ENCODE results near the gene FEM1C.
"Not testable (repeated sequence)": the region's sequence is repeated elsewhere in the genome, so short reads cannot be mapped to it uniquely, and the experiment has no call there.

The FEM1C gene

GRCh38 chr5:115522832-115523403 lies 21.7 kb downstream of the FEM1C start:
- DNase-seq (ENCODE audit: low read depth in 2 of 2), result no peak

DNA sequence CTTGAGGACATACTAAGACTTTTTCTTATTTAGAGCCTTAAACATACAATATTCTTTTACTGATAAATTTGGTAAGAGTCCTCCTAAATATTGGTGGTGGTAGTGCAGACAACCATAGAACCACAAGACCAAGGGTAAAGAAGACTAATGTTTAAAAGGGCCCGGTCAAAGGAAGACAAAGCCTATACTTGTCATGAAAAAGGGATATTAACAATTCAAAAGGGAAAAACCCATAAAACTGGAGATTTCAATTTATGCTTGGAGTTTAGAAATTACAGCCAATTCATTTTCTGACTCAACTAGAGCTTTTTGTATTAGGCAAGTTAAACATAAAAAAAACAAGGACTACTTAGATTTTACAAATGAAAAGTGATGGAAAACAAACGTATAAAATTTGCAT lies 24.4 kb downstream of the FEM1C start:
- DNase-seq (ENCODE audit: low read depth in 2 of 2), result no peak

GRCh38 chr5:115516372-115516771 lies 28.2 kb downstream of the FEM1C start:
- no peak for DNase-seq (ENCODE audit: low read depth in 2 of 2)

DNA sequence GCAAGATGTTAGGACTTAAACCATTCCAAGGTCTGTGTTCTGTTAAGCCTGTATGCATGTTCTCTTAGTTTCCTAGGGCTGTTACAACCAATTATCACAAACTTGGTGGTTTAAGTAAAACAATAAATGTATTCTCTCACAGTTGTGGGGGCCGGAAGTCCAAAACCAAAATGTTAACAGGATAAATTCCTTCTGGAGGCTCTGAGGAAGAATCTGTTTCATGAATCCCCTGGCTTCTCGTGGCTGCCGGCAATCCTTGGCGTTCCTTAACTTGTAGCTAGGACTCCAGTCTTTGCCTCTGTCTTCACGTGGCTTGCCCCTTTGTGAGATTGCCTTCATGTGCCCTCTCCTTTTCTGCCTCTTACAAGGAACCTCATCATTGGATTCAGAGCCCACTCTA lies 30.4 kb downstream of the FEM1C start:
- DNase-seq (ENCODE audit: low read depth in 2 of 2), result peak; percentile 10 to 28

DNA sequence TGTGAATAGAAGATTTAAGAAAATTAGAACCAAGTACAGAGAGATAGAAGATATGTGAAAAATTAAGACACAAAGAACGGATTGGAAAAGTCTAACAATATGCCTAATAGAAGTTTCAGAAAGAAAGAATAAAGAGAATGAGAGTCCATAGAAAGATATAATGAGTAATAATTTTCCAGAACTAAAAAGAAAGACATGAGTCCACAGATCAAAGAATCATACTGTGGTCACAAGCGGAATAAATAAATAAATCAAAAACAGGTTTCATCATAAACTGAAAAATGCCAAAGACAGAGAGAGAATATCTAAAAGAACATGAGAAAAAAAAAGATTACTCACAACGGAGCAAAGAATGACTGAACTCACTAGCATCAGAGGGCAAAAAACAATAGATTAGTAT lies 32.9 kb downstream of the FEM1C start:
- DNase-seq (ENCODE audit: low read depth in 2 of 2), result no peak

- no peak for DNase-seq (ENCODE audit: low read depth in 2 of 2)
These were observed 34.4 kb downstream of the FEM1C start for GRCh38 chr5:115510145-115510645.

DNA sequence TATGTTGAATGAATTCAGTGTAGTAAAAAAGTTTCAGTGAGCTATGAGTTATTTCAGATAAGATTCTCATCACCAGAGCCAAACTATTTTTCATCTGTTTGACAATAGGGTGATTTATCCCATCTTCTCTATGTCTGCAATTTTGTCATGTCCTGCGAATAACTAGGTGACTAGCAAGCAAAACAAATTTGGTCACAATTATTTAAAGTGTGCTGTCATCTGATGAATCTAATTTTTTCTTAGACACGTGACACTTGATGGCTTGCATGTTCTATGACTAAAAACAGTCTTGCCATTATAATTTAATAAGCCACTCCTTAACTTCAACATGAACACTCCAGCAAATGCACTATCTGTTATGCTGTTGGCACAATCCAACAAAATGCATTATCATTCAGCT lies 35.0 kb downstream of the FEM1C start:
- DNase-seq (ENCODE audit: low read depth in 2 of 2), result no peak

GRCh38 chr5:115507681-115508080 lies 36.9 kb downstream of the FEM1C start:
- peak; percentile 39 to 44 for DNase-seq (ENCODE audit: low read depth in 2 of 2)

- no peak for DNase-seq (ENCODE audit: low read depth in 2 of 2)
These were observed 41.2 kb downstream of the FEM1C start for GRCh38 chr5:115503420-115503819.

GRCh38 chr5:115501464-115502210 lies 42.9 kb downstream of the FEM1C start:
- no peak for DNase-seq (ENCODE audit: low read depth in 2 of 2)

DNA sequence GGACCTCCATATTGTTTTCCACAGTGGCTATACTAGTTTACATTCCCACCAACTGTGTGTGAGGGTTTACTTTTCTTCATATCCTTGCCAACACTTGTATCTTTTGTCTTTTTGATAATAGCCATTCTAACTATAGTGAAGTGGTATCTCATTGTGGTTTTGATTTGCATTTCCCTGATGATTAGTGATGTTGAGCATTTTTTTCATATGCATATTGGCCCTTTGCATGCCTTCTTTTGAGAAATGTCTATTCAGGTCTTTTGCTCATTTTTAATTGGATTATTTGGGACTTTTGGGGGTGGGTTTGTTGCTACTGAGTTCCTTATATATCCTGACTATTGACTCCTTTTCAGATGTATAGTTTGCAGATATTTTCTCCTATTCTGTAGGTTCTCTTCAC lies 44.4 kb downstream of the FEM1C start:
- no peak for DNase-seq (ENCODE audit: low read depth in 2 of 2)

DNA sequence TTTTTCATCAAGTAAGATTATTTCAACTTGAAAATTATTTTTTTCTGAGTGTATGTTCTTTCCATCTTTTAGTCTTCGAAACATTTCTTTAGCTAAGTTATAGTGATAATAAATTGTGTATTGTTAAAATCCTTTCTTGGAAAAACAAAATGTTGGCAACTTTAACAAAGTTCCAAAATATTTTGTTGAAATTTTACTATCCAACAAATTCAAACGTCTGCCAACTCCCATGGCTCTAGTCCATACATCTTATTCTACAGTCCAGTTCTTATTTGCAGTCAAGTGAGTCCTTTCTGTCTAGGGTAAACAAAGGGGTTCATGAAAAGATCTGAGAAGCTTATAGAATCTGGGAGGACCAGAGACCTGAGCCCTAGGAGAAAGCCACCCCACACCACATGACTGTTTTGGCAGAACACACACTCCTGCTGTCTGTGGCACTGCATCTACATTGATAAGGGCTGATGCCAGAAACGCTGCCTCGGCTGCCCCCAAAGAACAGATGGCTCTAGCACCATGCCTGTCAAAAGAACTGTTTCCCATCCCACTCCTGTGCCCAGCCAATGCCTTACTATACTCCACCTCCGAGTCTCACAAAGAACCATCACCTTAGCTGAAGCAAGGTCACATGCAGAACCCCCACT lies 47.5 kb downstream of the FEM1C start:
- DNase-seq (ENCODE audit: low read depth in 2 of 2), result no peak

DNA sequence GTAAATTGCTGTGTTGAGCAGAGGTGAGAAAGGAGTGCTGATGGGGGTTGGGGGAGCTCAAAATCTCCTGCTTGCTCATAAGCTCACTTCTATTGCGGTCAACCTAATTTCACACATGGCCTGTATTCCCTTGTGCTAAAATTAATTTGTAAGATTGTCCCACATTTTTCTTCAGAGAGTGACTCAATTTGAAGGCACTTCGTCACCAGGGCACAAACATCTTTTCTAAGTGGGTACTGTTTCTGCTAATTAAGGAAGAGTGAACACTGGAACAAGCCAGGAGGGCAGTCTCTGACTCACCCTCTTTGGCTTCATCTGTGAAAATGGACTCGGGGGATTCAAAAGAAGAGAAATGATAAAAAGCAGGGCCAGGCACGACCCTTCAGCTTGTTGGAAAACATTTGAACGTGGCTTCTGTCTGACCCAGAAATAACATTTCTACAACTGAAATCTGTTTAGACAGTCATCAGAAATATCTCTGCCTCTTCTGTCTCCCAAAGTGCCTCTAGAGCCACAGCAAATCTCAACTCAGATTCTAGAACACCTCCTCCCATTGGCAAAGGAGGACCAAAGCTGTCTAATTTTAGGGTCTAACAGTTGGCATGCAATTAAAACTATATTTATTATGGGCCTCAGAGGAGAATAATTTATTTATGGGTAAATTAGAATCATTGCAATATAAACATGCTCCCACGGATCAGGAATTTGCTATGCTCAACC lies 49.8 kb downstream of the FEM1C start:
- no peak for DNase-seq (ENCODE audit: low read depth in 2 of 2)

- DNase-seq (ENCODE audit: low read depth in 2 of 2), result no peak
These were observed 54.0 kb downstream of the FEM1C start for GRCh38 chr5:115490596-115490995.

GRCh38 chr5:115489733-115490132 lies 54.8 kb downstream of the FEM1C start:
- DNase-seq (ENCODE audit: low read depth in 2 of 2), result no peak

DNA sequence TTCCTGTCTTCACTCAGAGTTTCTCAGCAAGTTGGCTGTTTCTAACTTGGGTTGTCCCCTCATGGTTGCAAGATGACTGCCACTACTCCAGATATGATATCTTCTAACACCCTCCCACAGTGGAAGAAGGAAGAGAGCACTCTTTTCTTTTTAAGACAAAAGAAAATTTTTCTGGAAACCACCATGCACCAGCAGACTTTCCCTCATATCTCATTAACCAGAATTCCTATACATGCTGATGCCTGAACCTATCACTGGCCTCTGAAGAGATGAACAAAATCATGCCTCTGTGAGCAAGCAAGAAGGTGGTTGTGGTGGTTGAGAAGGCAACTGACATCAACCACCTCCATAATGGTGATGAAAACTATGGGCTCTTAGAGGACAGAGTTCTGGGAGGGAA lies 56.8 kb downstream of the FEM1C start:
- DNase-seq (ENCODE audit: low read depth in 2 of 2), result no peak

DNA sequence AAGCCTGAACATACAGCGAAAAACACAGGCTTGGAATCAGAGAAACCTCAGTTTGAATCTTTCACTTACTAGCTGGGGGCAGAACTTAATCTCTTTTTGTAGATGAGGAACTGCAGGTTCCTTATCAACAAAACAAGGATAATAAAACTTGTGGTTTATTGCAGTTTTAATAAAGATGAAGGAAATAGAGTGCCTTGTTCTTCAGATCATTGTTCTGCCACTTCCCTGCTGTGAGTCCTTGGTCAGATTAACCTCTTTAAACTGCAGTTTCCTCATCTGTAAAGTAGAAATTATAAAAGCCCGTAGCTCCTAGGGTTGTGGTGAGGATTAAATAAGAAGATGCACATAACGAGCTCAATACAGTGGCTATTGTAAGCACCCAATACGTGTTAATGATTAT lies 57.4 kb downstream of the FEM1C start:
- DNase-seq (ENCODE audit: low read depth in 2 of 2), result no peak

DNA sequence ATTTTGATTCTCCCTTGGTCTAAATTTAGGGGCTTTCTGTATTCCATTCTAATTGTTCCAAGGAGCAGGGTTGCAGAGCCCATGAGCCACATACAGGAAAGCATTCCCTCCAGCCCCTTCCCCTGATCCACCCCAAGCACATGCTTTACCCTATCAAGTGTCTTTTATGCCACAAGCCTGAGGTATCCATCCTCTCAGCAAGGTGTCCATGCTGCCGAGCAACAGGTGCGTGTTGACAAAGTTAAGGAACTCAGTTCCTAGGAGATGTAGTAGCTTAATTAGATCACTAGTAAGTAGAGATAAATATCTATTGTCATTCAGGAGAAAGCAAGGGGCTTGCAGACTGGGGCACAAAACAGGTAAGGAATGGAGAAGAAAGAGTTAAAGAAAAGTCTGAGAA lies 57.8 kb downstream of the FEM1C start:
- DNase-seq (ENCODE audit: low read depth in 2 of 2), result no peak

DNA sequence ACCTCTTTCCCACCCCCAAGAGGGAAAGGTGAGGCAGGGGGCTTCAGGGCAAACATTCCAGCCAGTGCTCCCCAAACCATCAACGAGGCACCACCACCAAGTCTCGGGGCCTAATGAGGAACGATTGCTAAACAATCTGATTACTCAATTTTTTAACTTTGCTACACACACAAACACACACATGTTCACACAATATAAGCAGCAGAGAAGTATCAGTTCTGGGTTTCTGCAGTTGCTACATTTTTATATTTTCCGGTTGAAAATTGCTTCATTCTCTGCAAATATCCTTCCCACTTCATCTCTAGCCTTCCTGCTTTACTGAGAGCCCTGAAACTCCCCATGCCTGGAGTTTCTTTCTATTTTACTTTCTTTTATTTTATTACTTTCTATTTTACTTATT lies 60.2 kb downstream of the FEM1C start:
- DNase-seq (ENCODE audit: low read depth in 2 of 2), result no peak

- DNase-seq (ENCODE audit: low read depth in 2 of 2), result no peak
These were observed 63.7 kb downstream of the FEM1C start for GRCh38 chr5:115480900-115481299.

DNA sequence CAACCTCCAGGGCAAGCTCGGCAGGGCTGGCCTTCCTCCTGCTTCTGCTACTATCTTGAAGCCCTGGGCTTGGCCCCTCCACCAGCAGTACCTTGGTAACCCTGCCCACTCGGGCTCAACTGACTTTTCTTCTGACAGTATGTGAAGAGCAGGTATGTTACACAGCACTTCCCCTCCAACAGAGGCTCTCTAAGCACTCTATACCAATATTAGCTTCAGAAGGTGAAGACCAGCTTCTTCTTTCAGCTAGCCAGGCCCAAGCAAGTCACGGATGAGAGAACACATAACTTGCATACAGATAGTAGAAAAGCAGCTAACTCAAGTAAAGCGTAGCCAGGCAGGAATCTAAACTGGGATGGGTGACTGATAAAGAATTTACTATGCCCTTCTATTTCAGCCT lies 64.3 kb downstream of the FEM1C start:
- no peak for DNase-seq (ENCODE audit: low read depth in 2 of 2)

DNA sequence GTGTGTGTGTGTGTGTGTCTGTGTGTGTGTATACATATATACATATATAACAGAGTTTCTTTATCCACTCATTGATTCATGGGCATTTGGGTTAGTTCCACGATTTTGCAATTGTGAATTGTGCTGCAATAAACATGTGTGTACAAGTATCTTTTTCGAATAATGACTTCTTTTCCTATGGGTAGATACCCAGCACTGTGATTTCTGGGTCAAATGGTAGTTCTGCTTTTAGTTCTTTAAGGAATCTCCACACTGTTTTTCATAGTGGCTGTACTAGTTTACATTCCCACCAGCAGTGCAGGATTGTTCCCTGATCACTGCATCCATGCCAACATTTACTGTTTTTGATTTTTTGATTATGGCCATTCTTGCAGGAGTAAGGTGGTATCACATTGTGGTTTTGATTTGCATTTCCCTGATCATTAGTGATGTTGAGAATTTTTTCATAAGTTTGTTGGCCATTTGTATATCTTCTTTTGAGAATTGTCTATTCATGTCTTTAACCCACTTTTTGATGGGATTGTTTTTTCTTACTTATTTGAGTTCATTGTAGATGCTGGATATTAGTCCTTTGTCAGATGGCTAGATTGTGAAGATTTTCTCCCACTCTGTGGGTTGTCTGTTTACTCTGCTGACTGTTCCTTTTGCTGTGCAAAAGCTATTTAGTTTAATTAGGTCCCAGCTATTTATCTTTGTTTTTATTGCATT lies 65.3 kb downstream of the FEM1C start:
- not testable (repeated sequence) for DNase-seq (ENCODE audit: low read depth in 2 of 2)

All from fibroblast of skin of left biceps (primary cell).